ENCODE measurements around the gene HSFX1.

Gene HSFX1

GRCh38 chrX:149804102-149804501 lies 30.2 kb downstream of the HSFX1 start:
- DNase-seq (ENCODE audit: low read depth, low spot score), result no peak

DNA sequence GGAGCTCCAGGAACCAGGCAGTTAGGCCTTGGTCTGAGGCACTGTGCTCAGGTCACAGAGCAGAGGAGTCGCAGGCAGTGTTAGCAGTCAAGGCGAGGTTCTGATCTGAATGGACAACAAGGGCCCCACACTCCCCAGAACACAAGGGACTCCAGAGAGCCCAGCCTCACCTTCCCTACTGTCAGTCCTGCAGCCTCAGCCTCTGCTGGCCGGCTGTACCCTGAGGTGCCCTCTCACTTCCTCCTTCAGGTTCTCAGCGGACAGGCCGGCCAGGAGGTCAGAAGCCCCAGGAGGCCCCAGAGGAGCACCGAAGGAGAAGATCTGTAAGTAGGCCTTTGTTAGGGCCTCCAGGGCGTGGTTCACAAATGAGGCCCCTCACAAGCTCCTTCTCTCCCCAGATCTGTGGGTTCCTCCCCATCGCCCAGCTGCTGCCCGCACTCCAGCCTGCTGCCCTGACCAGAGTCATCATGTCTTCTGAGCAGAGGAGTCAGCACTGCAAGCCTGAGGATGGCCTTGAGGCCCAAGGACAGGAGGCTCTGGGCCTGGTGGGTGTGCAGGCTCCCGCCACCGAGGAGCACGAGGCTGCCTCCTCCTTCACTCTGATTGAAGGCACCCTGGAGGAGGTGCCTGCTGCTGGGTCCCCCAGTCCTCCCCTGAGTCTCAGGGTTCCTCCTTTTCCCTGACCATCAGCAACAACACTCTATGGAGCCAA lies 34.0 kb downstream of the HSFX1 start:
- no peak for DNase-seq (ENCODE audit: low read depth, low spot score)

GRCh38 chrX:149818652-149819051 lies 44.8 kb downstream of the HSFX1 start:
- no peak for DNase-seq (ENCODE audit: low read depth, low spot score)

- DNase-seq (ENCODE audit: low read depth, low spot score), result no peak
Measured at GRCh38 chrX:149819371-149819770, 45.5 kb downstream of the HSFX1 start.

DNA sequence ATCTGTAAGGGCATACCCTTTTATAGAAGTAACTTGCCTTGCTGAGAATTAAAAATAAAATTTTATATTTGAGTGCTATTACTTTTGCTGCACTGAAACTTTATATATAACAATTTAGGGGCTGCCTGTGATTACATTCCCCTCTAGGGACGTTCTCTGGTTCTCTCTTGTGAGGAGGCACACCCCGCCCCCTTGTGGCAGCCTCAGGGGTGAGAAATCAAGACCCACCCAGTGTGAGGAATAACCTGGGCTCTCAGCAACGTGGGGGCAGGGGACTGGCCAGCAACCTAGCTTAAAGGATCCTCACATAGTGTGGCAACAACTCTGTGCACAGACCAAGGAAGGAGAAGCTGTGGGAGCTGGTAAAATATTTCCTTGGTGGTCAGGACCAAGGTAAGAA lies 51.6 kb downstream of the HSFX1 start:
- no peak for DNase-seq (ENCODE audit: low read depth, low spot score)

All from brain pericyte (primary cell).